Upper lobe of left lung (tissue), 6 donors: Measurements from ENCODE around the gene MYO1G. TPM values are rescaled to one million over a fixed set of nuclear protein-coding genes. Genes with fewer than 3 reads are reported as not detected.

Experiments used
- ATAC-seq, 2 donors: fragments of 200-7000 bp; cut with Tn5 transposase; one replicate each; pipeline ENCODE4 v1.9.1; 2022; ENCODE audit warnings: mild to moderate bottlenecking in 2 of 2, moderate library complexity in 2 of 2; ENCODE audit not compliant: low FRiP score in 2 of 2
- DNase-seq, 2 donors: peaks; one replicate each; pipeline ENCODE4 v3.0.0-alpha.2; 2019 to 2020
- H3K27ac ChIP-seq, 4 donors: fragments of 200-600 bp; sonication (generic); one replicate each; pipeline ENCODE4 v1.5.1; 2016 to 2019
- H3K27me3 ChIP-seq, 4 donors: fragments of 200-600 bp; sonication (generic); one replicate each; pipeline ENCODE4 v1.5.1; 2017 to 2019
- H3K36me3 ChIP-seq, 4 donors: fragments of 200-600 bp; sonication (generic); one replicate each; pipeline ENCODE4 v1.5.1; 2016 to 2019
- H3K4me1 ChIP-seq, 4 donors: fragments of 200-600 bp; sonication (generic); one replicate each; pipeline ENCODE4 v1.5.1; 2018 to 2019
- H3K4me3 ChIP-seq, 4 donors: fragments of 200-600 bp; sonication (generic); one replicate each; pipeline ENCODE4 v1.5.1; 2017 to 2019; ENCODE audit warnings: mild to moderate bottlenecking in 2 of 4, moderate library complexity in 1 of 4
- H3K9me3 ChIP-seq, 4 donors: fragments of 200-600 bp; sonication (generic); one replicate each; pipeline ENCODE4 v1.5.1; 2018 to 2019
- EP300 ChIP-seq, 4 donors: sonication (generic); formaldehyde crosslinking; IDR thresholded peaks; one replicate each; pipeline ENCODE4 v1.5.1; 2017; ENCODE audit warnings: antibody characterized with exemption in 4 of 4, control low read depth in 2 of 4
- POLR2A ChIP-seq, 4 donors: fragments of 450-650 bp; IDR thresholded peaks; one replicate each; pipeline ENCODE4 v1.5.1; 2016 to 2017; ENCODE audit warnings: antibody characterized with exemption in 4 of 4, mild to moderate bottlenecking in 2 of 4
- POLR2AphosphoS5 ChIP-seq, 2 donors: sonication (generic); formaldehyde crosslinking; IDR thresholded peaks; one replicate each; pipeline ENCODE4 v1.5.1; 2017; ENCODE audit warnings: antibody characterized with exemption in 2 of 2
- WGBS, 2 donors: methylation state at CpG; one replicate each; pipeline ENCODE4 v1.1.5; 2017 to 2018; 5-methylcytosine and 5-hydroxymethylcytosine counted together
- total RNA-seq, 6 donors: library from RNA; depleted of rRNA in 4 of 6; stranded (reverse); fragments of >200 nt in 4 of 6; gene quantifications; one replicate each; pipeline versions ENCODE4 v1.1.0 to v1.2.1, GENCODE V29; 2016 to 2021
- TF ChIP-seq, protein P1 (sequence below), 6 experiments: fragments of 450-650 bp in 4 of 6; fragments of 200-600 bp in 2 of 6; sonication (generic) in 2 of 6; IDR thresholded peaks; one replicate each; pipeline ENCODE4 v1.5.1; 2016 to 2019; ENCODE audit warnings: antibody characterized with exemption in 6 of 6
- donor health status: DM: no; HTN: no; CAD: no; lungs with moderate emphysema.
- donor health status: DM: no; HTN: yes; CAD: no; lungs with severe emphysema.

MYO1G gene
- total RNA-seq, 6 donors from 2014 or later, result 19.7 to 51.3 (median 38.0) TPM

DNA sequence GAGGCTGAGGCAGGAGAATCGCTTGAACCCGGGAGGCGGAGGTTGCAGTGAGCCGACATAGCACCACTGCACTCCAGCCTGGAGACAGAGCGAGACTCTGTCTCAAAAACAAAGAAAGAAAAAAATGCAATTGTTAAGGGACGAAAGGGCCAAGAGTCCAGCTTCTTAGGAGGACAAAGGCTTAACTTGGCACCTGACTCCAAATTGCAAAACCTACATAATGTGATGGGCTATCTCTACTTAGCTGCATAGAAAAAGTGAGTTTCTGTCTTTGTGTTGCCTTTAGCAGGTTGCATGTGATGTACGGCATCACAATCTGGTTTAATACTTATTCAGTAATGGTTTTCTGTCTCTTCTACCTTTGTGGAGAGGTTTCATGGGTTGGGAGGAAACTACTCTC lies 8.6 kb upstream of the MYO1G start:
- Histone ChIP-seq H3K4me1 (peaks cover 12 to 35% (median 30%) of the 10 kb centered on the region in 4 donors), H3K36me3 (peaks cover 8 to 31% (median 24%) of the 10 kb centered on the region in 4 donors), H3K9me3 (no peaks in the 10 kb centered on the region), H3K4me3 (peak overlapping the region in 3 of 4 donors; percentile 59 to 63 (median 59)), H3K27ac (peak overlapping the region; percentile 90 to 97 (median 96)), H3K27me3 (no peaks in the 10 kb centered on the region)
- no peak for DNase-seq
- no peak for ATAC-seq
- 91 to 92% methylated on average over 7 of the region's 7 CpGs for WGBS, 2 donors
- TF ChIP-seq POLR2A (IDR thresholded peaks at IDR 0.05), result no peak
- TF ChIP-seq, protein P1, sequence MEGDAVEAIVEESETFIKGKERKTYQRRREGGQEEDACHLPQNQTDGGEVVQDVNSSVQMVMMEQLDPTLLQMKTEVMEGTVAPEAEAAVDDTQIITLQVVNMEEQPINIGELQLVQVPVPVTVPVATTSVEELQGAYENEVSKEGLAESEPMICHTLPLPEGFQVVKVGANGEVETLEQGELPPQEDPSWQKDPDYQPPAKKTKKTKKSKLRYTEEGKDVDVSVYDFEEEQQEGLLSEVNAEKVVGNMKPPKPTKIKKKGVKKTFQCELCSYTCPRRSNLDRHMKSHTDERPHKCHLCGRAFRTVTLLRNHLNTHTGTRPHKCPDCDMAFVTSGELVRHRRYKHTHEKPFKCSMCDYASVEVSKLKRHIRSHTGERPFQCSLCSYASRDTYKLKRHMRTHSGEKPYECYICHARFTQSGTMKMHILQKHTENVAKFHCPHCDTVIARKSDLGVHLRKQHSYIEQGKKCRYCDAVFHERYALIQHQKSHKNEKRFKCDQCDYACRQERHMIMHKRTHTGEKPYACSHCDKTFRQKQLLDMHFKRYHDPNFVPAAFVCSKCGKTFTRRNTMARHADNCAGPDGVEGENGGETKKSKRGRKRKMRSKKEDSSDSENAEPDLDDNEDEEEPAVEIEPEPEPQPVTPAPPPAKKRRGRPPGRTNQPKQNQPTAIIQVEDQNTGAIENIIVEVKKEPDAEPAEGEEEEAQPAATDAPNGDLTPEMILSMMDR (IDR thresholded peaks at IDR 0.05), result no peak

DNA sequence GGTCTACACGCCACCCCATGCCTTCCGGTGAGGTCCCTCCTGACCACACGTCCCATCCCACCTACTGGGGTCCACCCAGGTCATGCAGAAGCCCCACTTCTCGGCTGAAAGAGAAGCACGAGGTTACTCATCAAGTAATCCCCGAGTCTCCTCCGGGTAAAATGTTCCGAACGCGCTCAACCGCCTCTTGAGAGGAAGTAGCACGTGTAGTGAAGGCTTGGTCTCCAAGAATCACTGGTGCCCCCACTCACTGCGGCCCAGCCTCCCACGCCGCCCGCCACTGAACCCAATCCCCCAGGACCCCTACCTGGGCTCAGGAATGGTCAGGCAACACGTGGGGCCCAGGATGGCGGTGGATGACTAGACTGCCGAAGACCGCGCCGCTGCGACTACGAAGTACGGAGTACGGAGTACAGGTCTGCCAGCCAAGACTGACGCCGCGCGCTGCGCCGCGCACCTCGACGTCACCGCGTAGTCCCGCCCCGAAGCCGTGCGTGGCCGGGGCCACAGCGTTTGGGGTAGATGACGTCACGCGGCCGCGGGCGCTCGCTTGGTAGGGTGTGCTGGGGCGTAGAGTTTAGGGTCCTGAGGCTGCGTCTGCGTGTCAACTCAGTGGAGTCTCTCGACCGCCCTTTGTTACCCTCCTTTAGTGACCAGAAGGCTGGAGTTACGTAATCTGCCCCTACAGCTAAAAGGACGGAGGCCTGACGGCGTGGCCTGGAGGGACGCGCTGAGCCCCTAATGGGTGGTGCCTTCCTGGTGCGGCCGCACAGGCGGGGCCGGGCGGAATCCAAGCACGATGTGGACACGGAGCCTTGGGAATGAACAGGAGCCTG lies 7.6 kb upstream of the MYO1G start:
- WGBS, 2 donors, result 1% methylated on average over 18 to 51 of the region's 68 CpGs
- Histone ChIP-seq H3K4me1 (peaks cover 13 to 37% (median 31%) of the 10 kb centered on the region in 4 donors), H3K36me3 (peaks cover 8 to 41% (median 32%) of the 10 kb centered on the region in 4 donors), H3K9me3 (no peaks in the 10 kb centered on the region), H3K27ac (peak overlapping the region; percentile 90 to 97 (median 96)), H3K4me3 (peak overlapping the region; percentile 9 to 63 (median 59)), H3K27me3 (no peaks in the 10 kb centered on the region)
- TF ChIP-seq EP300 (IDR thresholded peaks at IDR 0.05), result no peak
- TF ChIP-seq, protein P1 (IDR thresholded peaks at IDR 0.05), result peak in 3 of 6 experiments; percentile 17 to 20 (median 19)
- peak; percentile 78 to 97 (median 94) for TF ChIP-seq POLR2A (IDR thresholded peaks at IDR 0.05)
- TF ChIP-seq POLR2AphosphoS5 (IDR thresholded peaks at IDR 0.05), result peak; percentile 97 to 98
- ATAC-seq (peak; percentile 99), DNase-seq (peak; percentile 93 to 100)

DNA sequence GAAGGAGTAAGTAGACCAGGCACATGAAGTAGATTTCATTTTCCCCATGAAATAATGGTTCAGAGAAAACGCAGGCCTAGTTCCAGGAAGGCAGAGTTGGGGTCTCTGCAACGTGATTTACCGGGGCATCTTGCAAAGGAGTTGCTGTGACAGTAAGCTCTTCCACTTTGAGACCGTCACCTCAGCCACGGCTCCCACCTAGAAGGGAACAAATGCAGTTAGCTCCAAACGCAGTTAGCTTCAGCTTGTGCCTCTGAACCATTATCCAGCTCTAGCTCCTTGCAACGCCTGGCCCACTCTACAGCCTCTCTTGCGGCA lies 7.0 kb upstream of the MYO1G start:
- H3K36me3 ChIP-seq, result peaks cover 8 to 42% (median 32%) of the 10 kb centered on the region in 4 donors
- no peaks in the 10 kb centered on the region for H3K9me3 ChIP-seq
- DNase-seq, result no peak
- WGBS, 2 donors, result 12 to 25% methylated on average over 8 of the region's 8 CpGs
- H3K4me3 ChIP-seq, result peak overlapping the region; percentile 9 to 63 (median 59)
- peaks cover 19 to 42% (median 36%) of the 10 kb centered on the region in 4 donors for H3K4me1 ChIP-seq
- TF ChIP-seq POLR2AphosphoS5 (IDR thresholded peaks at IDR 0.05) (no peak), EP300 (IDR thresholded peaks at IDR 0.05) (no peak), POLR2A (IDR thresholded peaks at IDR 0.05) (no peak)
- TF ChIP-seq, protein P1 (IDR thresholded peaks at IDR 0.05), result no peak
- peak overlapping the region; percentile 90 to 97 (median 96) for H3K27ac ChIP-seq
- H3K27me3 ChIP-seq, result no peaks in the 10 kb centered on the region
- no peak for ATAC-seq

DNA sequence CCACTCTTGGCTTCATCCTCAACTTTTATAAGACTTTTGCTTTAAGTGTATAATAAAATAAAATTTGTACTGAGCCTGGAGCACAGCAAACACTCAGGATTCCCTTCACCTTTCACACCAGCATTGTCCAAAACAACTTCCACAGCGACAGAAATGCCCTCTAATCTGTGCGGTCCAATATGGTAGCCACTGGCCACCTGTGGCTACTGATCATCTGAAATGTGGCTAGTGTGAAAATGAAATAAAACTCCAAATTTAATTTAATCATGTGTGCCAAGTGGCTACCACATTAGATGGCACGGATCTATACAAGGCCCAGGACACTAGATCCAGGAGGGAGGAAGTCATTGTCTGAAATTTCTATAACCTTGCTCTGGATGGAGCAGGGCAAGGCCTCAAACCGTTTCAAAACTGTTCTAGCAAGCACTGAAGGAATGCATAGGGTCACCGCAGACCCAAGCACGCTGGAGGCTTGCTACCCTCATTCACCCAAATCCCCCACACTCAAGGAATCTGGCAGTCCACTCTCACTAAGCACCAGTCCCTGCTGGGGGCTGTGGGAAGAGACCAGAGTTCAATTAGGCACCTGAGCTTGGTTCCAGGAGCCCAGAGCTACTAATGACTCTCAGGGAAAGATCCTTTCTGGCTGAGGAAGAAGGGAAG lies 6.3 kb upstream of the MYO1G start:
- Histone ChIP-seq H3K9me3 (no peaks in the 10 kb centered on the region), H3K27ac (peak overlapping the region; percentile 90 to 97 (median 96)), H3K27me3 (no peaks in the 10 kb centered on the region), H3K4me3 (peak overlapping the region in 3 of 4 donors; percentile 59 to 63 (median 59)), H3K4me1 (peaks cover 21 to 47% (median 43%) of the 10 kb centered on the region in 4 donors), H3K36me3 (peaks cover 8 to 42% (median 32%) of the 10 kb centered on the region in 4 donors)
- DNase-seq, result no peak
- WGBS, 2 donors, result 61 to 65% methylated on average over 6 of the region's 6 CpGs
- no peak for ATAC-seq
- TF ChIP-seq POLR2A (IDR thresholded peaks at IDR 0.05) (no peak), EP300 (IDR thresholded peaks at IDR 0.05) (no peak), POLR2AphosphoS5 (IDR thresholded peaks at IDR 0.05) (no peak)
- TF ChIP-seq, protein P1 (IDR thresholded peaks at IDR 0.05), result no peak
